Measurements from ENCODE around the gene TTC39C. TPM values are rescaled to one million over a fixed set of nuclear protein-coding genes. Genes with fewer than 3 reads are reported as not detected.
"Not testable (repeated sequence)": the region's sequence is repeated elsewhere in the genome, so short reads cannot be mapped to it uniquely, and the experiment has no call there.

TTC39C gene
- total and polyA plus RNA-seq, 2 donors (not counting 1 experiment from before 2014, with no cell fraction given) = 15.8 to 32.0 TPM

- Histone ChIP-seq H3K27me3 (ENCODE audit: control insufficient read depth, insufficient read depth, low read length) (no peaks in the 10 kb centered on the region), H3K9ac (ENCODE audit: insufficient read depth, low read length) (no peak overlapping the region), H4K20me1 (ENCODE audit: control insufficient read depth, extremely low read depth, insufficient read depth, low read length) (no peaks in the 10 kb centered on the region), H3K27ac (ENCODE audit: insufficient read depth, low read length) (no peak overlapping the region), H3K9me3 (ENCODE audit: control insufficient read depth, insufficient read depth, low read depth, low read length) (no peaks in the 10 kb centered on the region), H3K79me2 (ENCODE audit: control insufficient read depth, insufficient read depth, low read length) (no peaks in the 10 kb centered on the region), H2AFZ (ENCODE audit: low read length) (no peak overlapping the region), H3K36me3 (ENCODE audit: control insufficient read depth, insufficient read depth, low read length) (no peaks in the 10 kb centered on the region), H3K4me2 (ENCODE audit: extremely low read depth, insufficient read depth, low read length) (no peak overlapping the region), H3K4me3 (replicated peaks in 1 of 4; ENCODE audit: control extremely low read depth in 1 of 4, insufficient read depth in 1 of 4, low read depth in 3 of 4, low read length in 4 of 4) (no peak overlapping the region), H3K4me1 (ENCODE audit: control insufficient read depth, extremely low read depth, insufficient read depth, low read length) (no peaks in the 10 kb centered on the region)
- no peak for DNase-seq (ENCODE audit: low read depth in 2 of 2)
- TF ChIP-seq EZH2 (IDR thresholded peaks at IDR 0.05; ENCODE audit: low read length, missing control alignments) (no peak), CTCF (conservative IDR thresholded peaks at IDR 0.05 in 1 of 2, IDR thresholded peaks at IDR 0.05 in 1 of 2; ENCODE audit: low read depth in 1 of 2, low read length in 2 of 2) (no peak)
These were observed 126.1 kb downstream of the TTC39C start for GRCh38 chr18:24140697-24141096.

DNA sequence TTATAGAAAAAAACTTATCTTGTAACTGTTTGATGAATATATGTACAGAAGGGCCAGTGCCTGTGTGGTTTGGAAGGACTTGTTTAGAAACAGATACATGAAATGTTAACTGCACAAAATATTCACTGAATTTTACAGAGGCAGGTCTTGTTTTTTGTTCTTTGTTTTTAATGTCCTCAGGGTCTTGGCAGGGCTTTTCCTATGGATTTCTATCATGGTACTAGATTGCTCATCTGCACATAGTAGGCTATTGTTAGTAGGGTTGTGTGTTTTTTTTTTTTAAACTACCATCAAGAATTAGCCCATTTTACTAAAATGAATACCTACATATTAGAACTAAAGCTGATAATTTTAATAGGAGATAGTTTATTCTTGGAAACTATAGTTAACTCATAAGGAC, 127.8 kb downstream of the TTC39C start:
- Histone ChIP-seq H2AFZ (ENCODE audit: low read length) (no peak overlapping the region), H3K27ac (ENCODE audit: insufficient read depth, low read length) (no peak overlapping the region), H3K9ac (ENCODE audit: insufficient read depth, low read length) (no peak overlapping the region), H3K36me3 (ENCODE audit: control insufficient read depth, insufficient read depth, low read length) (no peaks in the 10 kb centered on the region), H3K9me3 (ENCODE audit: control insufficient read depth, insufficient read depth, low read depth, low read length) (no peaks in the 10 kb centered on the region), H3K4me2 (ENCODE audit: extremely low read depth, insufficient read depth, low read length) (no peak overlapping the region), H3K27me3 (ENCODE audit: control insufficient read depth, insufficient read depth, low read length) (no peaks in the 10 kb centered on the region), H3K4me1 (ENCODE audit: control insufficient read depth, extremely low read depth, insufficient read depth, low read length) (no peaks in the 10 kb centered on the region), H3K79me2 (ENCODE audit: control insufficient read depth, insufficient read depth, low read length) (no peaks in the 10 kb centered on the region), H4K20me1 (ENCODE audit: control insufficient read depth, extremely low read depth, insufficient read depth, low read length) (no peaks in the 10 kb centered on the region), H3K4me3 (replicated peaks in 1 of 4; ENCODE audit: control extremely low read depth in 1 of 4, insufficient read depth in 1 of 4, low read depth in 3 of 4, low read length in 4 of 4) (no peak overlapping the region)
- TF ChIP-seq CTCF (conservative IDR thresholded peaks at IDR 0.05 in 1 of 2, IDR thresholded peaks at IDR 0.05 in 1 of 2; ENCODE audit: low read depth in 1 of 2, low read length in 2 of 2) (no peak), EZH2 (IDR thresholded peaks at IDR 0.05; ENCODE audit: low read length, missing control alignments) (no peak)
- DNase-seq (ENCODE audit: low read depth in 2 of 2) = no peak

DNA sequence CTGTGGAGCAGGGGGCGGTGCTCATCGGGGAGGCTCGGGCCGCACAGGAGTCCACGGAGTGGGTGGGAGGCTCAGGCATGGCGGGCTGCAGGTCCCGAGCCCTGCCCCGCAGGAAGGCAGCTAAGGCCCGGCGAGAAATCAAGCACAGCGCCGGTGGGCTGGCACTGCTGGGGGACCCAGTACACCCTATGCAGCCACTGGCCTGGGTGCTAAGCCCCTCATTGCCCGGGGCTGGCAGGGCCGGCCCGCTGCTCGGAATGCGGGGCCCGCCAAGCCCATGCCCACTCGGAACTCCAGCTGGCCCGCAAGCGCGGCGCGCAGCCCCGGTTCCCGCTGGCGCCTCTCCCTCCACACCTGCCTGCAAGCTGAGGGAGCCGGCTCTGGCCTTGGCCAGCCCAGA, 135.0 kb downstream of the TTC39C start:
- H3K9ac ChIP-seq (ENCODE audit: insufficient read depth, low read length); H3K4me1 ChIP-seq (ENCODE audit: control insufficient read depth, extremely low read depth, insufficient read depth, low read length): not testable (repeated sequence)

More for the DNA sequence above, 135.0 kb downstream of the TTC39C start:
- H2AFZ ChIP-seq (ENCODE audit: low read length); H3K27ac ChIP-seq (ENCODE audit: insufficient read depth, low read length); H3K9me3 ChIP-seq (ENCODE audit: control insufficient read depth, insufficient read depth, low read depth, low read length); H3K4me2 ChIP-seq (ENCODE audit: extremely low read depth, insufficient read depth, low read length); H3K36me3 ChIP-seq (ENCODE audit: control insufficient read depth, insufficient read depth, low read length); H3K79me2 ChIP-seq (ENCODE audit: control insufficient read depth, insufficient read depth, low read length); H3K27me3 ChIP-seq (ENCODE audit: control insufficient read depth, insufficient read depth, low read length); DNase-seq (ENCODE audit: low read depth in 2 of 2); H3K4me3 ChIP-seq (replicated peaks in 1 of 4; ENCODE audit: control extremely low read depth in 1 of 4, insufficient read depth in 1 of 4, low read depth in 3 of 4, low read length in 4 of 4); H4K20me1 ChIP-seq (ENCODE audit: control insufficient read depth, extremely low read depth, insufficient read depth, low read length): not testable (repeated sequence)
